SU-DHL-6 (cell line): ENCODE results near the gene NANOG.
"Not testable (repeated sequence)": the region's sequence is repeated elsewhere in the genome, so short reads cannot be mapped to it uniquely, and the experiment has no call there.

ENCODE experiments used
- H2AFZ ChIP-seq: fragments of 200-600 bp; sonication (generic); 2 replicates; pipeline ENCODE4 v1.6.1; 2014; ENCODE audit warnings: low read depth, mild to moderate bottlenecking, moderate library complexity, mixed read lengths, antibody characterized with exemption, low read length; ENCODE audit not compliant: severe bottlenecking
- H3F3A ChIP-seq: fragments of 200-600 bp; shearing (Covaris generic); 2 replicates; pipeline ENCODE4 v1.6.0; 2016; ENCODE audit warnings: antibody characterized with exemption, mild to moderate bottlenecking; ENCODE audit not compliant: insufficient read depth
- H3K27ac ChIP-seq: fragments of 200-600 bp; sonication (generic); 2 replicates; pipeline ENCODE4 v1.5.1; 2016; ENCODE audit warnings: low read depth, mild to moderate bottlenecking, low read length, moderate library complexity, mixed read lengths
- H3K27me3 ChIP-seq: fragments of 200-600 bp; sonication (generic), shearing (Covaris generic); 2 replicates; pipeline ENCODE4 v1.6.0; 2014; ENCODE audit warnings: mild to moderate bottlenecking, low read length
- H3K36me3 ChIP-seq: fragments of 200-600 bp; sonication (generic); 2 replicates; pipeline ENCODE4 v1.6.1; 2014; ENCODE audit warnings: mild to moderate bottlenecking, low read length, mixed read lengths
- H3K4me2 ChIP-seq: fragments of 300-600, 200-600 bp; shearing (Covaris generic), sonication (generic); 2 replicates; pipeline ENCODE4 v1.6.0; 2014; ENCODE audit warnings: low read length, low read depth, mild to moderate bottlenecking; ENCODE audit not compliant: poor library complexity, severe bottlenecking
- H3K4me3 ChIP-seq: fragments of 200-600 bp; sonication (generic); 2 replicates; pipeline ENCODE4 v1.5.1; 2014; ENCODE audit warnings: antibody characterized with exemption, low read length, mild to moderate bottlenecking, mixed read lengths; ENCODE audit not compliant: insufficient read depth, poor library complexity, severe bottlenecking
- H3K79me2 ChIP-seq: fragments of 200-600 bp; sonication (generic); 2 replicates; pipeline ENCODE4 v1.6.1; 2014; ENCODE audit warnings: mild to moderate bottlenecking, low read length, moderate library complexity; ENCODE audit not compliant: insufficient read depth
- H3K9ac ChIP-seq: fragments of 200-600 bp; sonication (generic); 2 replicates; pipeline ENCODE4 v1.7.0; 2014; ENCODE audit warnings: mild to moderate bottlenecking, low read length
- H3K9me2 ChIP-seq: fragments of 200-600 bp; sonication (generic); replicated peaks from 2 replicates; pipeline ENCODE4 v1.6.1; 2014; ENCODE audit warnings: low read length; ENCODE audit not compliant: insufficient read depth
- H3K9me3 ChIP-seq: fragments of 200-600 bp; sonication (generic); 2 replicates; pipeline ENCODE4 v1.6.1; 2014; ENCODE audit warnings: low read length, mixed read lengths; ENCODE audit not compliant: insufficient read depth
- H4K20me1 ChIP-seq: fragments of 200-600 bp; sonication (generic); 2 replicates; pipeline ENCODE4 v1.6.1; 2014; ENCODE audit warnings: low read depth, mild to moderate bottlenecking, antibody characterized with exemption, low read length, moderate library complexity, mixed read lengths
- CTCF ChIP-seq: fragments of 200-600 bp; sonication (generic); IDR thresholded peaks from one replicate; pipeline ENCODE4 v1.5.1; 2017; ENCODE audit warnings: antibody characterized with exemption, mild to moderate bottlenecking, low read length, moderate library complexity; ENCODE audit not compliant: insufficient read depth, poor library complexity, severe bottlenecking
- EZH2phosphoT487 ChIP-seq: fragments of 200-600 bp; sonication (generic), shearing (Covaris generic); conservative IDR thresholded peaks from 2 replicates; pipeline ENCODE4 v1.6.1; 2018; ENCODE audit warnings: mild to moderate bottlenecking, antibody characterized with exemption, low read length, moderate library complexity, mixed read lengths

Gene NANOG

GRCh38 chr12:7801460-7801859 is 12.3 kb downstream of the NANOG start:
- H3K79me2 ChIP-seq: no peaks in the 10 kb centered on the region
- H3K27me3 ChIP-seq: no peaks in the 10 kb centered on the region
- H3K4me3 ChIP-seq: no peak overlapping the region
- H3K36me3 ChIP-seq: no peaks in the 10 kb centered on the region
- no peak overlapping the region for H3K4me2 ChIP-seq
- no peak overlapping the region for H3K27ac ChIP-seq
- H2AFZ ChIP-seq: no peak overlapping the region
- no peak overlapping the region for H3K9ac ChIP-seq
- no peaks in the 10 kb centered on the region for H3F3A ChIP-seq
- H3K9me2 ChIP-seq: no peaks in the 10 kb centered on the region
- no peak for TF ChIP-seq CTCF
- no peak for TF ChIP-seq EZH2phosphoT487
- H4K20me1 ChIP-seq: no peaks in the 10 kb centered on the region
- H3K9me3 ChIP-seq: no peaks in the 10 kb centered on the region

- not testable (repeated sequence) for H3K27me3 ChIP-seq, H3K27ac ChIP-seq, H3K4me3 ChIP-seq, H3K4me2 ChIP-seq, H2AFZ ChIP-seq, H3K9ac ChIP-seq, H3F3A ChIP-seq, H3K9me2 ChIP-seq, H3K79me2 ChIP-seq, H3K36me3 ChIP-seq, H3K9me3 ChIP-seq, H4K20me1 ChIP-seq
Measured at GRCh38 chr12:7806319-7806718, 17.1 kb downstream of the NANOG start.

- Histone ChIP-seq H3K27ac (no peak overlapping the region), H2AFZ (no peak overlapping the region), H3K4me2 (no peak overlapping the region), H3K27me3 (no peaks in the 10 kb centered on the region), H3K9ac (no peak overlapping the region), H3F3A (no peaks in the 10 kb centered on the region), H4K20me1 (no peaks in the 10 kb centered on the region), H3K4me3 (no peak overlapping the region), H3K36me3 (no peaks in the 10 kb centered on the region), H3K9me2 (no peaks in the 10 kb centered on the region), H3K9me3 (no peaks in the 10 kb centered on the region), H3K79me2 (no peaks in the 10 kb centered on the region)
- TF ChIP-seq CTCF: peak; percentile 95
- no peak for TF ChIP-seq EZH2phosphoT487
Measured at GRCh38 chr12:7806863-7807487, 17.8 kb downstream of the NANOG start.

- not testable (repeated sequence) for H3K27me3 ChIP-seq, H3K36me3 ChIP-seq, H4K20me1 ChIP-seq, H3F3A ChIP-seq, H3K9ac ChIP-seq, H3K4me2 ChIP-seq, H3K9me3 ChIP-seq, H3K79me2 ChIP-seq, H3K27ac ChIP-seq, H2AFZ ChIP-seq, H3K9me2 ChIP-seq, H3K4me3 ChIP-seq
Measured at GRCh38 chr12:7825754-7826153, 36.6 kb downstream of the NANOG start.

- not testable (repeated sequence) for H3K4me2 ChIP-seq, H3K9me2 ChIP-seq, H2AFZ ChIP-seq, H3K79me2 ChIP-seq, H3K4me3 ChIP-seq, H3K27me3 ChIP-seq, H3K9me3 ChIP-seq, H3K9ac ChIP-seq, H4K20me1 ChIP-seq, H3K36me3 ChIP-seq, H3F3A ChIP-seq, H3K27ac ChIP-seq
Measured at GRCh38 chr12:7829737-7830136, 40.5 kb downstream of the NANOG start.
